ENCODE data around the gene AKAP8.
"Not testable (repeated sequence)": the region's sequence is repeated elsewhere in the genome, so short reads cannot be mapped to it uniquely, and the experiment has no call there.

- not testable (repeated sequence) for TF ChIP-seq ZNF274 (IDR thresholded peaks at IDR 0.05; ENCODE audit: low read depth, low read length); SUZ12 (IDR thresholded peaks at IDR 0.05; ENCODE audit: extremely low read depth, insufficient read depth, insufficient read length); YY1 (IDR thresholded peaks at IDR 0.05; ENCODE audit: insufficient read depth, insufficient read length)
These were observed 38.3 kb downstream of the AKAP8 start for GRCh38 chr19:15341328-15341727.

Measured in NT2/D1 (cell line).